ENCODE data around the gene CPNE5. TPM values are rescaled to one million over a fixed set of nuclear protein-coding genes. Genes with fewer than 3 reads are reported as not detected.

The CPNE5 gene
- total and polyA plus RNA-seq, 2 experiments from 2014 or later = 0.30 to 1.2 TPM

DNA sequence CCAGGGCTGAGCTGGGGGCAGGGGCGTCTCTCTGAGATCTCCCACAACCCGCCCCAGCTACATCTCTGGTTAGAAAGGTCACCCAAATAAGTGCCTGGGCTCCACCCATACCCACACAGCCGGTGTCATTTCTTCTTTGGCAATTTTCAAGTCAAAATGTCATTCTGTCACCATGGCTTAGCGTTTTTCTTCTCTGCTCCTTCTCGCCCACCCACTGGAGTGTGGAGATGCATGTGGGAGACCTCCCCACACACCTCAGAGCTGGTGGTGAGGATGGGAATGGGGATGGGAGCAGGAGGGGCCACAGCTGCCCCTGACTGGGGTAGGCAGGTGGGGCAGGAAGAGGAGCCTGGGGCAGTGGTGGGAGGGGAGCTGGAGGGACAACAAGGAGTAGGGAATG, 63.1 kb downstream of the CPNE5 start:
- Histone ChIP-seq H3K9me2 (replicated peaks; ENCODE audit: insufficient read depth) (no peaks in the 10 kb centered on the region), H3K4me1 (ENCODE audit: insufficient read depth) (peaks cover 3% of the 10 kb centered on the region), H3K9me3 (ENCODE audit: low read depth) (no peaks in the 10 kb centered on the region), H3K4me2 (no peak overlapping the region), H3K27me3 (peaks cover 4% of the 10 kb centered on the region), H3K36me3 (replicated peaks; ENCODE audit: insufficient read depth, low read depth) (no peaks in the 10 kb centered on the region), H3K27ac (no peak overlapping the region), H4K20me1 (ENCODE audit: insufficient read depth, poor library complexity, severe bottlenecking) (no peaks in the 10 kb centered on the region), H3K79me2 (no peaks in the 10 kb centered on the region), H2AFZ (no peak overlapping the region), H3K4me3 (no peak overlapping the region)
- TF ChIP-seq EZH2 (IDR thresholded peaks at IDR 0.05; ENCODE audit: borderline replicate concordance) (no peak), EZH2phosphoT487 (IDR thresholded peaks at IDR 0.05; ENCODE audit: low read depth, severe bottlenecking, unreplicated experiment) (no peak)
- TF ChIP-seq, protein P1, sequence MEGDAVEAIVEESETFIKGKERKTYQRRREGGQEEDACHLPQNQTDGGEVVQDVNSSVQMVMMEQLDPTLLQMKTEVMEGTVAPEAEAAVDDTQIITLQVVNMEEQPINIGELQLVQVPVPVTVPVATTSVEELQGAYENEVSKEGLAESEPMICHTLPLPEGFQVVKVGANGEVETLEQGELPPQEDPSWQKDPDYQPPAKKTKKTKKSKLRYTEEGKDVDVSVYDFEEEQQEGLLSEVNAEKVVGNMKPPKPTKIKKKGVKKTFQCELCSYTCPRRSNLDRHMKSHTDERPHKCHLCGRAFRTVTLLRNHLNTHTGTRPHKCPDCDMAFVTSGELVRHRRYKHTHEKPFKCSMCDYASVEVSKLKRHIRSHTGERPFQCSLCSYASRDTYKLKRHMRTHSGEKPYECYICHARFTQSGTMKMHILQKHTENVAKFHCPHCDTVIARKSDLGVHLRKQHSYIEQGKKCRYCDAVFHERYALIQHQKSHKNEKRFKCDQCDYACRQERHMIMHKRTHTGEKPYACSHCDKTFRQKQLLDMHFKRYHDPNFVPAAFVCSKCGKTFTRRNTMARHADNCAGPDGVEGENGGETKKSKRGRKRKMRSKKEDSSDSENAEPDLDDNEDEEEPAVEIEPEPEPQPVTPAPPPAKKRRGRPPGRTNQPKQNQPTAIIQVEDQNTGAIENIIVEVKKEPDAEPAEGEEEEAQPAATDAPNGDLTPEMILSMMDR (IDR thresholded peaks at IDR 0.05; ENCODE audit: poor library complexity) = no peak
- WGBS (ENCODE audit: low lambda C conversion rate, missing lambda C conversion rate) = 85% methylated on average over 5 of the region's 5 CpGs
- DNase-seq (ENCODE audit: low spot score) = no peak

- TF ChIP-seq, protein P1 (IDR thresholded peaks at IDR 0.05; ENCODE audit: poor library complexity) = no peak
- TF ChIP-seq EZH2phosphoT487 (IDR thresholded peaks at IDR 0.05; ENCODE audit: low read depth, severe bottlenecking, unreplicated experiment) = no peak
- no peak for TF ChIP-seq EZH2 (IDR thresholded peaks at IDR 0.05; ENCODE audit: borderline replicate concordance)
- Histone ChIP-seq H3K4me2 (no peak overlapping the region), H3K4me1 (ENCODE audit: insufficient read depth) (no peaks in the 10 kb centered on the region), H2AFZ (no peak overlapping the region), H3K27ac (no peak overlapping the region), H3K9me2 (replicated peaks; ENCODE audit: insufficient read depth) (no peaks in the 10 kb centered on the region), H3K4me3 (no peak overlapping the region), H3K79me2 (no peaks in the 10 kb centered on the region), H3K9me3 (ENCODE audit: low read depth) (no peaks in the 10 kb centered on the region), H3K36me3 (replicated peaks; ENCODE audit: insufficient read depth, low read depth) (no peaks in the 10 kb centered on the region), H3K27me3 (peaks cover 4% of the 10 kb centered on the region), H4K20me1 (ENCODE audit: insufficient read depth, poor library complexity, severe bottlenecking) (no peaks in the 10 kb centered on the region)
- no peak for DNase-seq (ENCODE audit: low spot score)
- 78% methylated on average over 5 of the region's 5 CpGs for WGBS (ENCODE audit: low lambda C conversion rate, missing lambda C conversion rate)
Measured at GRCh38 chr6:36774331-36774730, 64.9 kb downstream of the CPNE5 start.

GRCh38 chr6:36772397-36772796, 66.8 kb downstream of the CPNE5 start:
- H3K79me2 ChIP-seq = no peaks in the 10 kb centered on the region
- no peak overlapping the region for H2AFZ ChIP-seq
- no peaks in the 10 kb centered on the region for H3K9me2 ChIP-seq (replicated peaks; ENCODE audit: insufficient read depth)
- TF ChIP-seq EZH2 (IDR thresholded peaks at IDR 0.05; ENCODE audit: borderline replicate concordance) (no peak), EZH2phosphoT487 (IDR thresholded peaks at IDR 0.05; ENCODE audit: low read depth, severe bottlenecking, unreplicated experiment) (no peak)
- TF ChIP-seq, protein P1 (IDR thresholded peaks at IDR 0.05; ENCODE audit: poor library complexity) = no peak
- H3K4me3 ChIP-seq = no peak overlapping the region
- no peaks in the 10 kb centered on the region for H3K36me3 ChIP-seq (replicated peaks; ENCODE audit: insufficient read depth, low read depth)
- H3K27me3 ChIP-seq = no peaks in the 10 kb centered on the region
- no peaks in the 10 kb centered on the region for H4K20me1 ChIP-seq (ENCODE audit: insufficient read depth, poor library complexity, severe bottlenecking)
- H3K9me3 ChIP-seq (ENCODE audit: low read depth) = no peaks in the 10 kb centered on the region
- H3K27ac ChIP-seq = no peak overlapping the region
- H3K4me2 ChIP-seq = no peak overlapping the region
- no peak for DNase-seq (ENCODE audit: low spot score)
- 80% methylated on average over 8 of the region's 8 CpGs for WGBS (ENCODE audit: low lambda C conversion rate, missing lambda C conversion rate)
- no peaks in the 10 kb centered on the region for H3K4me1 ChIP-seq (ENCODE audit: insufficient read depth)

DNA sequence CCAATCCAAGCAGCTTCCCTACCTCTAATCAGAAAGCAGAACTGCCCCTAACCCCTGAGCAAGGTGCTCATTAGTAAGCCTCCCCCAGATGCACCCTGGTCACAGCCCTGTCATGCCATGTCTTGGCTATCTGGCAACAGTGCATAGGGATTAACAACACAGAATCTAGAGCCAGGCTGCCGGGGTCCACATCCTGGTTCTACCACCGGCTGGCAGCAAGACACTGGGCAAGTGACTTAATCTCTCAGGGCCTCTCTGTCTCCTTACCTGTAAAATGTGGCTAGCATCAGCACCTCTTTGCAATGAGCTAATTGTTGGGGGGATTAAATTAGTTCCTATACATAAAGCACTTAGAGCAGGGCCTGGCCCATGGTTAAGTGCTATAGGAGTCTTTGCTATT, 68.1 kb downstream of the CPNE5 start:
- H3K9me2 ChIP-seq (replicated peaks; ENCODE audit: insufficient read depth) = no peaks in the 10 kb centered on the region
- H3K36me3 ChIP-seq (replicated peaks; ENCODE audit: insufficient read depth, low read depth) = no peaks in the 10 kb centered on the region
- H2AFZ ChIP-seq = no peak overlapping the region
- no peak overlapping the region for H3K27ac ChIP-seq
- no peaks in the 10 kb centered on the region for H3K79me2 ChIP-seq
- DNase-seq (ENCODE audit: low spot score) = no peak
- H3K4me2 ChIP-seq = no peak overlapping the region
- H3K9me3 ChIP-seq (ENCODE audit: low read depth) = no peaks in the 10 kb centered on the region
- WGBS (ENCODE audit: low lambda C conversion rate, missing lambda C conversion rate) = 88% methylated on average over 2 of the region's 2 CpGs
- no peaks in the 10 kb centered on the region for H4K20me1 ChIP-seq (ENCODE audit: insufficient read depth, poor library complexity, severe bottlenecking)
- H3K27me3 ChIP-seq = no peaks in the 10 kb centered on the region
- H3K4me1 ChIP-seq (ENCODE audit: insufficient read depth) = no peaks in the 10 kb centered on the region
- TF ChIP-seq, protein P1 (IDR thresholded peaks at IDR 0.05; ENCODE audit: poor library complexity) = no peak
- TF ChIP-seq EZH2 (IDR thresholded peaks at IDR 0.05; ENCODE audit: borderline replicate concordance) (no peak), EZH2phosphoT487 (IDR thresholded peaks at IDR 0.05; ENCODE audit: low read depth, severe bottlenecking, unreplicated experiment) (no peak)
- H3K4me3 ChIP-seq = no peak overlapping the region
